Measurements from ENCODE around the gene SPATA20. TPM values are rescaled to one million over a fixed set of nuclear protein-coding genes. Genes with fewer than 3 reads are reported as not detected.
A peak's percentile ranks its signal among the peaks of the same experiment; 100 is the strongest.

The SPATA20 gene
- polyA plus RNA-seq, 1 donor from 2014 or later, result 53.5 TPM

- Histone ChIP-seq H4K20me1 (ENCODE audit: insufficient read depth) (no peaks in the 10 kb centered on the region), H3K4me2 (ENCODE audit: low read length) (peak overlapping the region; percentile 35), H3K36me3 (ENCODE audit: insufficient read depth, low read length) (no peaks in the 10 kb centered on the region), H2AFZ (ENCODE audit: low read depth, low read length) (no peak overlapping the region), H3K4me3 (ENCODE audit: low read length) (peak overlapping the region; percentile 87), H3K9me2 (ENCODE audit: insufficient read depth, low read length) (no peaks in the 10 kb centered on the region), H3K9ac (ENCODE audit: low read length) (peak overlapping the region; percentile 75), H3K27ac (ENCODE audit: low read length) (no peak overlapping the region), H3K9me3 (ENCODE audit: low read length) (no peaks in the 10 kb centered on the region), H3F3A (ENCODE audit: insufficient read depth, low read length, poor library complexity, severe bottlenecking) (no peaks in the 10 kb centered on the region), H3K79me2 (replicated peaks; ENCODE audit: insufficient read depth, low read length) (no peaks in the 10 kb centered on the region), H3K27me3 (ENCODE audit: insufficient read depth, low read depth, low read length) (peaks cover 50% of the 10 kb centered on the region)
- TF ChIP-seq TAF1 (IDR thresholded peaks at IDR 0.05; ENCODE audit: low read depth), result no peak
- TF ChIP-seq, protein P1, sequence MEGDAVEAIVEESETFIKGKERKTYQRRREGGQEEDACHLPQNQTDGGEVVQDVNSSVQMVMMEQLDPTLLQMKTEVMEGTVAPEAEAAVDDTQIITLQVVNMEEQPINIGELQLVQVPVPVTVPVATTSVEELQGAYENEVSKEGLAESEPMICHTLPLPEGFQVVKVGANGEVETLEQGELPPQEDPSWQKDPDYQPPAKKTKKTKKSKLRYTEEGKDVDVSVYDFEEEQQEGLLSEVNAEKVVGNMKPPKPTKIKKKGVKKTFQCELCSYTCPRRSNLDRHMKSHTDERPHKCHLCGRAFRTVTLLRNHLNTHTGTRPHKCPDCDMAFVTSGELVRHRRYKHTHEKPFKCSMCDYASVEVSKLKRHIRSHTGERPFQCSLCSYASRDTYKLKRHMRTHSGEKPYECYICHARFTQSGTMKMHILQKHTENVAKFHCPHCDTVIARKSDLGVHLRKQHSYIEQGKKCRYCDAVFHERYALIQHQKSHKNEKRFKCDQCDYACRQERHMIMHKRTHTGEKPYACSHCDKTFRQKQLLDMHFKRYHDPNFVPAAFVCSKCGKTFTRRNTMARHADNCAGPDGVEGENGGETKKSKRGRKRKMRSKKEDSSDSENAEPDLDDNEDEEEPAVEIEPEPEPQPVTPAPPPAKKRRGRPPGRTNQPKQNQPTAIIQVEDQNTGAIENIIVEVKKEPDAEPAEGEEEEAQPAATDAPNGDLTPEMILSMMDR (IDR thresholded peaks at IDR 0.05; ENCODE audit: poor library complexity, severe bottlenecking), result no peak
- TF ChIP-seq REST (IDR thresholded peaks at IDR 0.05; ENCODE audit: borderline replicate concordance), result no peak
- TF ChIP-seq RAD21 (conservative IDR thresholded peaks at IDR 0.05), result no peak
- no peak for TF ChIP-seq EP300 (conservative IDR thresholded peaks at IDR 0.05; ENCODE audit: poor library complexity, severe bottlenecking)
- TF ChIP-seq SMC3 (conservative IDR thresholded peaks at IDR 0.05; ENCODE audit: poor library complexity), result no peak
- TF ChIP-seq MXI1 (conservative IDR thresholded peaks at IDR 0.05; ENCODE audit: poor library complexity, severe bottlenecking), result no peak
- TF ChIP-seq POLR2AphosphoS5 (IDR thresholded peaks at IDR 0.05), result no peak
Measured at GRCh38 chr17:50560931-50561745, 14.2 kb downstream of the SPATA20 start.

GRCh38 chr17:50561746-50562141 is 14.8 kb downstream of the SPATA20 start:
- peak overlapping the region; percentile 75 for H3K9ac ChIP-seq (ENCODE audit: low read length)
- H3K36me3 ChIP-seq (ENCODE audit: insufficient read depth, low read length), result no peaks in the 10 kb centered on the region
- peaks cover 50% of the 10 kb centered on the region for H3K27me3 ChIP-seq (ENCODE audit: insufficient read depth, low read depth, low read length)
- H3K4me2 ChIP-seq (ENCODE audit: low read length), result peak overlapping the region; percentile 35
- no peaks in the 10 kb centered on the region for H3K9me2 ChIP-seq (ENCODE audit: insufficient read depth, low read length)
- H2AFZ ChIP-seq (ENCODE audit: low read depth, low read length), result no peak overlapping the region
- no peaks in the 10 kb centered on the region for H3K9me3 ChIP-seq (ENCODE audit: low read length)
- no peaks in the 10 kb centered on the region for H4K20me1 ChIP-seq (ENCODE audit: insufficient read depth)
- H3F3A ChIP-seq (ENCODE audit: insufficient read depth, low read length, poor library complexity, severe bottlenecking), result no peaks in the 10 kb centered on the region
- no peaks in the 10 kb centered on the region for H3K79me2 ChIP-seq (replicated peaks; ENCODE audit: insufficient read depth, low read length)
- TF ChIP-seq EZH2 (IDR thresholded peaks at IDR 0.05; ENCODE audit: borderline replicate concordance, insufficient read depth, low read length, poor library complexity, severe bottlenecking) (no peak), TAF1 (IDR thresholded peaks at IDR 0.05; ENCODE audit: low read depth) (no peak), SMC3 (conservative IDR thresholded peaks at IDR 0.05; ENCODE audit: poor library complexity) (no peak), POLR2AphosphoS5 (IDR thresholded peaks at IDR 0.05) (no peak), REST (IDR thresholded peaks at IDR 0.05; ENCODE audit: borderline replicate concordance) (no peak), MXI1 (conservative IDR thresholded peaks at IDR 0.05; ENCODE audit: poor library complexity, severe bottlenecking) (no peak), RAD21 (conservative IDR thresholded peaks at IDR 0.05) (no peak), EP300 (conservative IDR thresholded peaks at IDR 0.05; ENCODE audit: poor library complexity, severe bottlenecking) (no peak)
- TF ChIP-seq, protein P1 (IDR thresholded peaks at IDR 0.05; ENCODE audit: poor library complexity, severe bottlenecking), result no peak
- peak overlapping the region; percentile 87 for H3K4me3 ChIP-seq (ENCODE audit: low read length)
- no peak overlapping the region for H3K27ac ChIP-seq (ENCODE audit: low read length)

Data from neural cell (in vitro differentiated cells).